Measurements from ENCODE around the gene ZSWIM6.

Gene ZSWIM6

GRCh38 chr5:61321669-61322068, 10.4 kb upstream of the ZSWIM6 start:
- no peak overlapping the region for H3K4me3 ChIP-seq (ENCODE audit: low read depth, low read length)
- in situ Hi-C loops (cut with HindIII; ENCODE audit: low sequenced_read_pairs): no loop called here
- DNase-seq (ENCODE audit: low read depth, low spot score): no peak

DNA sequence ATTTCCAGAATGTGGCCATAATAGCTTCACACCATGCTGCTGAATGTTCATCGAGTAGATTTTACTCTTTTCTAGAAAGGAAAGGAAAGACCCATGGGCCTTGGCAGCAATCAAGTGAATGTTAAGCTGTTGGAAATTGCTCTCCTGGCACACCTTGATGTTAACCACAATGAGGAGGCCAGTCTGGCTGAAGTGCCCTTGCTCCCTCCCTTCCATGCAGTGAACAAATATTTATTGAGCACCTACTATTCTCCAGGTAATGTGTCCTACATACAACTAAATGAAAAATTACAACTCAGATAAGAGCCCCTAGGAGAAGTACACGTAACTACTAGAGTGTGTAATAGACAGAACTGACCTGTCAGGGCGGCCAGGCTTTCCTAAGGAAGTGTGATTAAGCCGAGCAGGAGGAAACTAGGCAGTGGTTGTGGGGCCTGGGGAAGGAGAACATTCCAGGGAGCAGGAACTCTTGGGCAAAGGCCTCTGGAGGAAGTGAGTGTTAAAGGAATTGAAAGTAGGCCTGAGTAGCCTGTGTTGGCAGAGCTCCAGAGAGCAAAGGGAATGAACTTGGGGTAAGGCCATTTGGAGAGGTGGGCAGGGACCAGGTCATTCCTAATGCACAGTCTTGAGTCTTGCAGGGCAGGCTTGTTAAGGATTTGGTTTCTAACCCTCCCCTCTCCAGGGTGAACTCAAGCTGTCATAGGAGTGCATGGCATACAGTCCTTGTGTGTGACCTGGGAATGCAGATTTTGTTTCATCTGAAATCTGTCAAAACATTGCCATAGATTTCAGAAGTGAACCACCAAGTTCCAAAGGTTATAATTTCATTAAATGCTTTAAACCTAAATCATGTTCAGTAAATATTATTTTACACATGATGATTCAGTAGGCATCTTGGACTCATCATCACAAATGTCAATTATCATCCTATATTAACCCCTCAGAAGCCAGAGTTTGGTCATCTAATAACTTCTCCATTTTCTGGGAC, 9.0 kb upstream of the ZSWIM6 start:
- in situ Hi-C loops (cut with HindIII; ENCODE audit: low sequenced_read_pairs): no loop called here
- no peak overlapping the region for H3K4me3 ChIP-seq (ENCODE audit: low read depth, low read length)
- no peak for DNase-seq (ENCODE audit: low read depth, low spot score)
- no peak for TF ChIP-seq CTCF (IDR thresholded peaks at IDR 0.05; ENCODE audit: low read depth, low read length)

More at GRCh38 chr5:61321669-61322068, 10.4 kb upstream of the ZSWIM6 start:
- TF ChIP-seq CTCF (IDR thresholded peaks at IDR 0.05; ENCODE audit: low read depth, low read length): no peak

GRCh38 chr5:61327760-61328753, 4.0 kb upstream of the ZSWIM6 start:
- no peak for TF ChIP-seq CTCF (IDR thresholded peaks at IDR 0.05; ENCODE audit: low read depth, low read length)
- H3K4me3 ChIP-seq (ENCODE audit: low read depth, low read length): no peak overlapping the region
- in situ Hi-C loops (cut with HindIII; ENCODE audit: low sequenced_read_pairs): no loop called here
- peak; percentile 89 for DNase-seq (ENCODE audit: low read depth, low spot score)

DNA sequence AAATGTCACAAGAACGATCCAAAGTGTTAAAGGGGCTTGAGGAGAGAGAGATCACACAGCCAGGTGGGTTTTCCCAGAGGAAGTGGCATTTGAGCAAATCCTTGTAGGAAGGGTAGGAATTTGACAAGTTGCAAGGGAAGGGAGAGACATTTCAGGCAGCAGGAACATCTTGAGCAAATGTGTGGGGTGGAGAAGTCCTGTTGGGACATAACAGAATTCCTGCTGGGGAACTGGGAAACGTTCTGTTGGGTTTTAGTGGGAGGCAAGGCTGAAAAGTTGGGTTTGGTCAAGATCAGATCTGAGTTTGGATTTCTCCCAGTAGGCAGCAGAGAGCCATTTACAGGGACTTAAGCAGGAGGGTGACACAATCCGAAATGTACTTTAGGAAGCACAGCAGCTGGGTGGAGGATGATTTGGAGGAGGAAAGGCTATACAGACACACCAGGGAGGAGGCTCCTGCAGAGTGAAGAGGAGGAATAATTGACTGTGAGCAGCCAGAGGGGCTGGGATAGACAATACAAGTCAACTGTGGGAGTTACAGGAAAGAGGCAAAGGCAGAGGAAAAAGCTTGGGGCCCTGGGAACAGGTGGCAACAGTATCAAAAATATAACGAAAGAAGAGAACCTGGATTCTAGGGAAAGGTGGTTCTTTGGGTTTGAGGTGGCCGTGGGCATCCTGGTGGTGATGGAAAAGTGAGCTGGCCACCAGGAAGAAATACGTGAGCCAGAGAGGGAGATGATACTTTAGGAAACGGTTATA, 3.1 kb upstream of the ZSWIM6 start:
- in situ Hi-C loops (cut with HindIII; ENCODE audit: low sequenced_read_pairs): no loop called here
- TF ChIP-seq CTCF (IDR thresholded peaks at IDR 0.05; ENCODE audit: low read depth, low read length): no peak
- no peak overlapping the region for H3K4me3 ChIP-seq (ENCODE audit: low read depth, low read length)
- no peak for DNase-seq (ENCODE audit: low read depth, low spot score)

- TF ChIP-seq CTCF (IDR thresholded peaks at IDR 0.05; ENCODE audit: low read depth, low read length): no peak
- peak overlapping the region; percentile 73 for H3K4me3 ChIP-seq (ENCODE audit: low read depth, low read length)
- no peak for DNase-seq (ENCODE audit: low read depth, low spot score)
- in situ Hi-C loops (cut with HindIII; ENCODE audit: low sequenced_read_pairs): no loop called here
Observed at GRCh38 chr5:61329550-61330128, 2.4 kb upstream of the ZSWIM6 start.
